Measurements from ENCODE around the gene PC.

DNA sequence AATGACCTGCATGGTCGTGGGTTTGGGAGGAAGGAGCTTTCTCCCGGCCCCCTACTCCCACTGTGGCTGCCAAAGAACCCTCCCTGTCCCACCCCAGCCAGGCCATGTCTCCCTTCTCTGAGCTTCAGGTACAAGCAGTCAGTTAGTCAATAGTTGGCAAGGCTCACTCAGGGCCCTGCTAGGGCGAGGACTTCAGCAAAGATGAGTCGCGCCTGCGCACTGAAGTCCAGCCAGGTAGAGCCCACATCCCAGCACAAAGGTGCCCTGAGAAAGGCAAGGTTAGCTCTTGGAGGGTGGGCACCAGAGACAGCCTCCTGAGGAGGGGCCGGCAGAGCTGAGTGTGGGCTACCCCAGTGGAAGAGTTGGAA lies 28.0 kb upstream of the PC start:
- TF ChIP-seq, protein P1, sequence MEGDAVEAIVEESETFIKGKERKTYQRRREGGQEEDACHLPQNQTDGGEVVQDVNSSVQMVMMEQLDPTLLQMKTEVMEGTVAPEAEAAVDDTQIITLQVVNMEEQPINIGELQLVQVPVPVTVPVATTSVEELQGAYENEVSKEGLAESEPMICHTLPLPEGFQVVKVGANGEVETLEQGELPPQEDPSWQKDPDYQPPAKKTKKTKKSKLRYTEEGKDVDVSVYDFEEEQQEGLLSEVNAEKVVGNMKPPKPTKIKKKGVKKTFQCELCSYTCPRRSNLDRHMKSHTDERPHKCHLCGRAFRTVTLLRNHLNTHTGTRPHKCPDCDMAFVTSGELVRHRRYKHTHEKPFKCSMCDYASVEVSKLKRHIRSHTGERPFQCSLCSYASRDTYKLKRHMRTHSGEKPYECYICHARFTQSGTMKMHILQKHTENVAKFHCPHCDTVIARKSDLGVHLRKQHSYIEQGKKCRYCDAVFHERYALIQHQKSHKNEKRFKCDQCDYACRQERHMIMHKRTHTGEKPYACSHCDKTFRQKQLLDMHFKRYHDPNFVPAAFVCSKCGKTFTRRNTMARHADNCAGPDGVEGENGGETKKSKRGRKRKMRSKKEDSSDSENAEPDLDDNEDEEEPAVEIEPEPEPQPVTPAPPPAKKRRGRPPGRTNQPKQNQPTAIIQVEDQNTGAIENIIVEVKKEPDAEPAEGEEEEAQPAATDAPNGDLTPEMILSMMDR (conservative IDR thresholded peaks at IDR 0.05; ENCODE audit: low read depth, low read length), result no peak
- TF ChIP-seq EZH2 (IDR thresholded peaks at IDR 0.05; ENCODE audit: borderline replicate concordance, low read depth, low read length, poor library complexity, severe bottlenecking), result no peak

Measured in A673 (cell line).